Measurements from ENCODE around the gene INPP4A.

Gene INPP4A

DNA sequence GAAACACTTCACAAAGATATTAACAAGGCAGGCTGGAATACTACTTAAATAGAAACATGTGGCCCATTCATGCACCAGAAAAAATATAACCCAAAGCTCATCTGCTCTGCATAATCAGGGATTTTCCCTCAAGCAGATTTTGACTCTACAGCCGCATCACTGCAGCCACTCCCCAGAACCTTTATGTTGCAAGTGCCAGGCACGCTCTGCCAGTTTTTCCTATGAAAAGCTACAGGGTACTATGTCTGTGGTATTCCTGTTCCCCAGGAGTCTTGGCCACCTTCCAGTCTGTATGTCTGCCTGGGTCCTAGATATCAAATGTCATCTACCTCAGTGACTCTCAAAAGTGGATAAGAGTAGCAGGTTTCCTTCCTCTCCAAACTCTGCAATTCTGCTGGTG, 159.9 kb downstream of the INPP4A start:
- DNase-seq, result peak; percentile 40

DNA sequence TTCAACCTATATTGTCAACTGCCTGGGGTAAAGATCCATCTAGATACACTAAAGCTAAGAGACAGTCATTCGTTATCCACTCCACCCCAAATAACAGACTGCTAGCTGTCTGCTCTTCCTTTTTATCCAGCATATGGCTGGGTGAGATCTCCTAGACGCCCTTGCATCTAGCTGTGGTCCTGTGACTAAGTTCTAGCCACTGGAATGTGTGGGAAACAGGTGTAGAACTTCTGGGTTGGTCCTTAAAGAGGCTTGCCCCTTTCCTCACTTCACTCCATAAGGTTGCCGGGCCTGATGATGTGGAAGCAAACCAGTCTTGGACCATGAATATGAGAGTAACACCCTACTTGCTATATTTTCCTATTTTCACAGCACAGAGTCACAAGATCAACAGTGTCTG, 160.4 kb downstream of the INPP4A start:
- DNase-seq, result no peak

DNA sequence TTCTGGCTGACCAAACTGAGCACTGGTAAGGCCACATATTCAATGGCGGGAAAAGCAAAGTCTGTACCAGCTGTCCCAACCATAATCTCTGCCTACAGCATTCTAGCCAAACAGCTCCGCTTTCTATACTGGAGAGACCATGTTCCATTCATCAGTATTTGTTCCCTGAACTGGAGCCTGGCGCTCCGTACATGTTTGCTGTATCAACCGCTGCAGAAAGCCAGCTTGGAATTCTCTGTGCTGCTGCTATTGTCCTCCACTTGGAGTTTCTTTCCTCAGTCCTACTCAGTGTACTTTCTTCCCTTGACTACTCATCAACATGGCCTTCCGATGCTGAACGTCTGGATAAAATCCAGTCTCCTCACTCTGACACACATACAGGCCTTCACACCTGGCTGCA, 161.8 kb downstream of the INPP4A start:
- no peak for DNase-seq

DNA sequence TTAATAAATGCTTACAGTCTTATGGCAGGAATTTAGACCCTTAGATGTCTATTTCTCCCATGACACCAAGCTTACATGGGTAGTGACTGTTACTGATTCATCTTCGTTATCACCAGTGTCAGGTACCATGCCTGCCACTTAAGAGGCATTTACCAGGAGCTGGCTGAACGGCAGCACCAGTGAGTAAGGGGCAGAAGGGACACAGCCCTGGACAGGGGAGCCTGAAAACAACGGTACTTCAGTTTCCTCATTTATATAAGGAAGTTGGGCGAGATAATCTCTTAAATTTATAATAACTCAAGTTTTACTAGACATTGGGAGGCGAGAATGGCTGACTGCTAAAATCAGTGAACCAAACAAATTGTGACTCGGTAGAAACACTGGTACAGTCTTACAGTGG, 162.4 kb downstream of the INPP4A start:
- DNase-seq, result no peak

DNA sequence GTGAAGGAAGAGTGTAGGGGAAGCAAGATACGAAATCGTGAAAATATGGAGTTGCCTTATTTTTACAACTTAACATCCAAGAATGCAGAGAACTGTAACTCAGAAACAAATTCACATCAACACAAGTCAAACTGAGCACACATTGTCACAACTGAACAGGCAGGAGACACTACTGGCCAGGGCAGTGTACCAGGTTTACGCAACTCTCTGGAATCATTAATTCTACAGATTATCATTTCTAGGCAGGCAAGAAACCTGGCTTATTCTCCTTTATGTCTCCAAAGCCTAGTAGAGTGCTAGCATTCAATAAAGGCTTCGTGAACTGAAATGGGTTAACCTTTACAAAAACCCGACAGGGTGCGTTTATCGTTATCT, 163.1 kb downstream of the INPP4A start:
- no peak for DNase-seq

GRCh38 chr2:98608116-98608961, 163.7 kb downstream of the INPP4A start, which contains the start of the genes COA5 and UNC50:
TSS of gene COA5 (minus strand) at chr2:98608512. CDS start at chr2:98608405, 107 bp downstream.
TSS of gene UNC50 (plus strand) at chr2:98608589. CDS start at chr2:98609760, 1,171 bp downstream.
- peak; percentile 71 for DNase-seq

- no peak for DNase-seq
Measured at GRCh38 chr2:98608962-98609604, 164.4 kb downstream of the INPP4A start.

GRCh38 chr2:98614024-98614739, 169.5 kb downstream of the INPP4A start:
- DNase-seq, result no peak

- DNase-seq, result no peak
Measured at GRCh38 chr2:98615481-98615880, 170.8 kb downstream of the INPP4A start.

DNA sequence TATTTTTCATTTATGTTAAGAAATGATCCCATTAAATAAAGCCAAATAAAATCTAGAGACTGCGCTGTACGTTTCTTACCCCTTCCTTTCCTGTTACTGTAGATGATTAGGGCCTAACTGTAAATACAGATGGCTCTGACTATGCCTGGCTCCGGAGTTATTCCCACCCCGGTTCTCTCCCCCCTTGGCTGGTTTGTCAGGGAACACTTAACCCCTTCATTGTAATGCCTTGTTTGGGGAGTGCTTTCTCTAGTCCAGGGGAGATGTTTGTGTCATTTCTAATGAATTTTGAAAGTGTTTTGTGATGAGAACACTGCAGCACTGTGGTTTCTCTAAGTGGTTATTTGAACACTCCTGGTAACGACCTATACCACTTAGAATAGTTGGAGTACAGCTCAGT, 172.5 kb downstream of the INPP4A start:
- no peak for DNase-seq

DNA sequence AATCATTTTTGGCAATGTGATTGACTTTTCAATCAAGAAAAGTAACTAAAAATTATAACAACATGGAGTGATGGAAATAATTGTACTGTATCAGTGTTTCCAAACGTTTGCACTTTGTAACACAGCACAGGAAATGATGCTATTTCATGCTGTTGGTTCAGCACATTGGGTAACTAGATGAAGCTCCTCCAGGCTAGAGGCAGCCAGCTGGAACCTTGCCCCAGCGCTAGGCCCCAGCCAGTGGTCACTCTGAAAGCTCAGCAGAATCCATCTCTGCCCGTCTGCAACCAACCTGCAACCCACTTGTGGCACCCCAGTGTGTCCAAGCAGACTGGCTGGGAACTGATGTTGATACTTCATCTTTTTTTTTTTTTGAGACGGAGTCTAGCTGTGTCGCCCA, 179.0 kb downstream of the INPP4A start:
- DNase-seq, result no peak

DNA sequence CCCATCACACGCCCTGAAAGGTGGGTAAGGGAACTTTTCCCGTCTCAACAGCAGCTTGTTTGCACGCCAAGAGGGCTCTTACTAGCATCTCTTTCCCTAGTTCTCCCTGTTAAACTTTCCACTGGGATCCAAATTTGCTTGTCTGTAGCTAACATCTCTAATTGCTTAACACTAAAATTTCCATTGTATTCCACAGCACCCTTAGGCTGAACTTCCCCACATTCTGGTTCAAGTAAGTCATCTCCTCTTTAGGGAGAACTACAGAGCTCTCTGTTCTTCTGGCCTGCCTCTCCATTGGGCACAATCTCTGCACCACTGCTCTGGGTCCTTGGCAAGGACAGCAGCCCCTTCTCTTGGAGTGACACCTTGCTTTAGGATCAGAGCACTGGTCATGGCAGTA, 187.7 kb downstream of the INPP4A start:
- DNase-seq, result no peak

- no peak for DNase-seq
Measured at GRCh38 chr2:98634406-98635092, 189.9 kb downstream of the INPP4A start.

- DNase-seq, result no peak
Measured at GRCh38 chr2:98637401-98638147, 192.9 kb downstream of the INPP4A start.

DNA sequence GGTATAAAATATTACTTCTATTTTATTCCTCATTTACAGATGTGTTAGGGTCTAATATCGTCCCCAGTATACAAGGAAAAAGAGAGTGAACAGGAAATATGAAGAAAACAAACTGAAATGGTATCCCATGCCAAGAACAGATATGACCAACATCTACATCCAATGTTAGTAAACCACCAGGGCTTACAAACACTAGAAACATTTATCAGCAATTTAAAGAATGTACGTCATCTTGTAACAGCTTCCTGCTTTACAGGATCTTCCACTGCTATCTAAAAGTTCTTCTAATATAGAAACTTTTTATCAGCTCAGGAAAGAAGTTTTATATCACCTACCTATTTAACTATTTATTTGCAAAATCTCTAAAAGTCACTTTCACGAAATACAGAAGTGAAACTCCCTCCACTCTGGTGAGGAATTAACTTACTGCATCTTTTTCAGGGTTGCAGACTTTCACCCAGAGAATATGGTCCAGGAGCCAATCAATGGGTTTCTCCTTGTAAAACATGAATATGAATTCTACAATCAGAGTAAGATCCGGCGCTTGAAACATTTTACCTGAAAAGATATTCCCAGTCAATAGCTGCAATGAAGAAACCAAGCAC, 198.9 kb downstream of the INPP4A start:
- no peak for DNase-seq

Data from DMS79 (cell line).